K562 (cell line): ENCODE results near the gene NBPF4. TPM values are rescaled to one million over a fixed set of nuclear protein-coding genes. Genes with fewer than 3 reads are reported as not detected.
A peak's percentile ranks its signal among the peaks of the same experiment; 100 is the strongest.

ENCODE experiments used
- IRF1 ChIP-seq: sonication (generic); formaldehyde crosslinking; IDR thresholded peaks from 2 replicates; pipeline ENCODE4 v1.8.0; 2022; ENCODE audit warnings: missing genetic modification reagents, mild to moderate bottlenecking, borderline replicate concordance
- MAFF ChIP-seq: IDR thresholded peaks from 2 replicates; pipeline ENCODE4 v1.6.1; 2012; ENCODE audit warnings: low read length, improper control_type of control experiment
- NCOA1 ChIP-seq: fragments of 450-650 bp; IDR thresholded peaks from 2 replicates; pipeline ENCODE4 v1.6.1; 2016; ENCODE audit warnings: low read depth
- RBM39 ChIP-seq: fragments of 200-400 bp; formaldehyde crosslinking; optimal IDR thresholded peaks from 2 replicates; pipeline ENCODE3; 2018; ENCODE audit warnings: low read depth, low read length
- RHOXF2B ChIP-seq: fragments of 250-450 bp; sonication (Bioruptor Pico); conservative IDR thresholded peaks from 2 replicates; pipeline ENCODE4 v1.5.1; 2021
- THAP12 ChIP-seq: fragments of 250-450 bp; sonication (Bioruptor Pico); IDR thresholded peaks from 2 replicates; pipeline ENCODE4 v1.9.0; 2021; ENCODE audit warnings: mild to moderate bottlenecking, inconsistent platforms
- ZNF655 ChIP-seq: fragments of 250-450 bp; sonication (Bioruptor Pico); IDR thresholded peaks from 2 replicates; pipeline ENCODE4 v1.5.0; 2021
- polyA plus RNA-seq, 8 experiments: library from polyadenylated mRNA; depleted of rRNA in 4 of 8; stranded (reverse) in 5 of 8; unstranded in 3 of 8; fragments of >200 nt; fragmentation: Nextera tagmentation in 2 of 8; fragmentation: Illumina TruSeq in 1 of 8; extraction: Ambion mirVana in 2 of 8; extraction: Trizol in 1 of 8; gene quantifications; 2 replicates each; pipeline versions ENCODE4 v1.2.1 to v1.2.3, GENCODE V29; 2011 to 2014; ENCODE audit warnings: inconsistent platforms in 1 of 8, missing spikeins in 1 of 8
- total RNA-seq, 7 experiments: library from RNA; depleted of rRNA in 6 of 7; stranded (reverse); fragments of >200 nt in 6 of 7; fragmentation: Illumina TruSeq in 2 of 7; extraction: Trizol in 2 of 7; gene quantifications; 2 replicates each; pipeline versions ENCODE4 v1.2.1 to v1.2.3, GENCODE V29; 2011 to 2021; ENCODE audit warnings: low replicate concordance in 1 of 7

NBPF4 gene
- total and polyA plus RNA-seq, 9 of the 15 experiments (the other 6 are each of a cell fraction or from before 2014, with no cell fraction given), result 3.6 to 10.4 (median 5.9) TPM

- TF ChIP-seq THAP12 (no peak), NCOA1 (no peak), RBM39 (no peak), ZNF655 (no peak), MAFF (peak; percentile 79), IRF1 (CRISPR knock-in tag) (no peak), RHOXF2B (CRISPR knock-in tag) (no peak)
These were observed 42.2 kb downstream of the NBPF4 start (continued) for GRCh38 chr1:108201687-108202086.
